ENCODE data around the gene ANKRD55. TPM values are rescaled to one million over a fixed set of nuclear protein-coding genes. Genes with fewer than 3 reads are reported as not detected.
A peak's percentile ranks its signal among the peaks of the same experiment; 100 is the strongest.

Gene ANKRD55
- total RNA-seq, 1 experiment from 2014 or later = not detected

GRCh38 chr5:56064984-56065383 is 168.1 kb downstream of the ANKRD55 start:
- POLR2A ChIA-PET (ENCODE audit: unreplicated experiment) = no interaction called here

GRCh38 chr5:56060276-56061110 is 172.6 kb downstream of the ANKRD55 start:
- H3K9me2 ChIP-seq (replicated peaks; ENCODE audit: low read length) = no peaks in the 10 kb centered on the region
- no peaks in the 10 kb centered on the region for H3F3A ChIP-seq (ENCODE audit: low read length, unreplicated experiment)
- intact Hi-C loops (cut with micrococcal nuclease) = no loop called here
- H3K4me2 ChIP-seq (ENCODE audit: low read length) = no peak overlapping the region
- H4K20me1 ChIP-seq (ENCODE audit: low read length) = no peaks in the 10 kb centered on the region
- ChIA-PET CTCF (no interaction called here), POLR2A (ENCODE audit: unreplicated experiment) (no interaction called here)
- ATAC-seq (no peak), DNase-seq (no peak)
- H3K4me3 ChIP-seq (ENCODE audit: low read length) = no peak overlapping the region
- no TSS peak for BruUV-seq (replicated peaks)
- peaks cover 15% of the 10 kb centered on the region for H3K4me1 ChIP-seq (ENCODE audit: insufficient read depth, low read length)
- no peak overlapping the region for H3K27ac ChIP-seq (ENCODE audit: low read length)
- no peaks in the 10 kb centered on the region for H3K27me3 ChIP-seq (ENCODE audit: low read length)
- H3K9ac ChIP-seq (ENCODE audit: low read length) = no peak overlapping the region
- H3K9me3 ChIP-seq (ENCODE audit: low read length) = no peaks in the 10 kb centered on the region
- no peaks in the 10 kb centered on the region for H3K79me2 ChIP-seq (ENCODE audit: low read length)
- no peak for TF ChIP-seq EZH2phosphoT487 (IDR thresholded peaks at IDR 0.05; ENCODE audit: borderline replicate concordance, low read length)
- no peak for TF ChIP-seq CTCF (conservative IDR thresholded peaks at IDR 0.05; ENCODE audit: low read depth, low read length)
- no peak for TF ChIP-seq EZH2 (IDR thresholded peaks at IDR 0.05; ENCODE audit: low read length, unreplicated experiment)
- no peaks in the 10 kb centered on the region for H3K36me3 ChIP-seq (ENCODE audit: low read depth, low read length)
- no peak overlapping the region for H2AFZ ChIP-seq (ENCODE audit: low read length)

More at GRCh38 chr5:56064984-56065383, 168.1 kb downstream of the ANKRD55 start:
- H3K36me3 ChIP-seq (ENCODE audit: low read depth, low read length) = no peaks in the 10 kb centered on the region
- H2AFZ ChIP-seq (ENCODE audit: low read length) = no peak overlapping the region
- no peaks in the 10 kb centered on the region for H3K9me2 ChIP-seq (replicated peaks; ENCODE audit: low read length)
- H3K4me2 ChIP-seq (ENCODE audit: low read length) = no peak overlapping the region
- no peaks in the 10 kb centered on the region for H3K79me2 ChIP-seq (ENCODE audit: low read length)
- H3K9me3 ChIP-seq (ENCODE audit: low read length) = no peaks in the 10 kb centered on the region
- intact Hi-C loops (cut with micrococcal nuclease) = no loop called here
- no peaks in the 10 kb centered on the region for H3K27me3 ChIP-seq (ENCODE audit: low read length)
- no peaks in the 10 kb centered on the region; the same call in 1 of the 2 replicates for H3K4me1 ChIP-seq (ENCODE audit: insufficient read depth, low read length)
- no peaks in the 10 kb centered on the region for H3F3A ChIP-seq (ENCODE audit: low read length, unreplicated experiment)
- DNase-seq (peak; percentile 45), ATAC-seq (peak; percentile 75)
- H3K27ac ChIP-seq (ENCODE audit: low read length) = peak overlapping the region; percentile 20; the same call in 1 of the 2 replicates
- no peak overlapping the region for H3K4me3 ChIP-seq (ENCODE audit: low read length)
- CTCF ChIA-PET = no interaction called here
- no peak overlapping the region for H3K9ac ChIP-seq (ENCODE audit: low read length)
- BruUV-seq (replicated peaks) = no TSS peak
- H4K20me1 ChIP-seq (ENCODE audit: low read length) = no peaks in the 10 kb centered on the region
- TF ChIP-seq EZH2phosphoT487 (IDR thresholded peaks at IDR 0.05; ENCODE audit: borderline replicate concordance, low read length) = no peak
- no peak for TF ChIP-seq EZH2 (IDR thresholded peaks at IDR 0.05; ENCODE audit: low read length, unreplicated experiment)
- TF ChIP-seq CTCF (conservative IDR thresholded peaks at IDR 0.05; ENCODE audit: low read depth, low read length) = no peak

GRCh38 chr5:56059854-56060253 is 173.3 kb downstream of the ANKRD55 start:
- TF ChIP-seq EZH2phosphoT487 (IDR thresholded peaks at IDR 0.05; ENCODE audit: borderline replicate concordance, low read length) (no peak), CTCF (conservative IDR thresholded peaks at IDR 0.05; ENCODE audit: low read depth, low read length) (no peak), EZH2 (IDR thresholded peaks at IDR 0.05; ENCODE audit: low read length, unreplicated experiment) (no peak)
- ATAC-seq (no peak), DNase-seq (no peak)
- Histone ChIP-seq H3K27me3 (ENCODE audit: low read length) (no peaks in the 10 kb centered on the region), H3K79me2 (ENCODE audit: low read length) (no peaks in the 10 kb centered on the region), H3K9me3 (ENCODE audit: low read length) (no peaks in the 10 kb centered on the region), H3K4me1 (ENCODE audit: insufficient read depth, low read length) (peaks cover 15% of the 10 kb centered on the region), H3K36me3 (ENCODE audit: low read depth, low read length) (no peaks in the 10 kb centered on the region), H3K4me3 (ENCODE audit: low read length) (no peak overlapping the region), H3K9me2 (replicated peaks; ENCODE audit: low read length) (no peaks in the 10 kb centered on the region), H3K27ac (ENCODE audit: low read length) (no peak overlapping the region), H4K20me1 (ENCODE audit: low read length) (no peaks in the 10 kb centered on the region), H3K9ac (ENCODE audit: low read length) (no peak overlapping the region), H3K4me2 (ENCODE audit: low read length) (no peak overlapping the region), H3F3A (ENCODE audit: low read length, unreplicated experiment) (no peaks in the 10 kb centered on the region), H2AFZ (ENCODE audit: low read length) (no peak overlapping the region)
- CTCF ChIA-PET = no interaction called here
- POLR2A ChIA-PET (ENCODE audit: unreplicated experiment) = no interaction called here
- no TSS peak for BruUV-seq (replicated peaks)
- intact Hi-C loops (cut with micrococcal nuclease) = loop anchor here (2.0 kb wide), 1 partner anchor 63 kb away; no protein-coding TSS in a partner anchor
